Calu3 (cell line): ENCODE measurements around the gene ENO1. TPM values are rescaled to one million over a fixed set of nuclear protein-coding genes. Genes with fewer than 3 reads are reported as not detected.
"Not testable (repeated sequence)": the region's sequence is repeated elsewhere in the genome, so short reads cannot be mapped to it uniquely, and the experiment has no call there.

Source experiments
- BruUV-seq: library from RNA; stranded (reverse); fragments of 400-500 nt; replicated peaks from 2 replicates; lab custom pipeline; 2021; lab: Mats Ljungman, UMichigan
- CTCF ChIA-PET: fragments of 300-600 bp; sonication (Branson Sonifier 250); formaldehyde crosslinking; loops from one replicate; lab custom pipeline; 2022; ENCODE audit warnings: antibody characterized with exemption; lab: Charles Lee
- DNase-seq: peaks from one replicate; pipeline ENCODE4 v3.0.0; 2022
- H3K27ac Mint-ChIP-seq: one replicate; pipeline ENCODE4 v1.8.0; 2022; ENCODE audit warnings: mixed read lengths; ENCODE audit not compliant: unreplicated experiment
- H3K27me3 Mint-ChIP-seq: one replicate; pipeline ENCODE4 v1.8.0; 2022; ENCODE audit warnings: mixed read lengths; ENCODE audit not compliant: unreplicated experiment
- H3K36me3 Mint-ChIP-seq: one replicate; pipeline ENCODE4 v1.8.0; 2022; ENCODE audit warnings: mild to moderate bottlenecking, moderate library complexity, mixed read lengths; ENCODE audit not compliant: insufficient read depth, unreplicated experiment
- H3K4me1 Mint-ChIP-seq: one replicate; pipeline ENCODE4 v1.8.0; 2022; ENCODE audit warnings: mild to moderate bottlenecking, low read depth, mixed read lengths; ENCODE audit not compliant: unreplicated experiment
- H3K4me3 Mint-ChIP-seq: one replicate; pipeline ENCODE4 v1.8.0; 2022; ENCODE audit warnings: mild to moderate bottlenecking, low read depth, moderate library complexity, mixed read lengths; ENCODE audit not compliant: unreplicated experiment
- H3K9me3 Mint-ChIP-seq: one replicate; pipeline ENCODE4 v1.8.0; 2022; ENCODE audit warnings: low read depth, mixed read lengths; ENCODE audit not compliant: unreplicated experiment
- CTCF ChIP-seq: fragments of 200-600 bp; IDR thresholded peaks from one replicate; pipeline ENCODE4 v1.8.0; 2022; ENCODE audit warnings: antibody characterized with exemption; ENCODE audit not compliant: unreplicated experiment
- intact Hi-C: fragments of 100-400 bp; cut with micrococcal nuclease; formaldehyde crosslinking; loops from one replicate; pipeline ENCODE4 v1.10.0; 2022; ENCODE audit not compliant: unreplicated experiment
- total RNA-seq: library from RNA; stranded (reverse); gene quantifications from 2 replicates; pipeline ENCODE4 v1.2.3, GENCODE V29; 2022

ENO1 gene
- total RNA-seq, 1 experiment from 2014 or later, result 1,003 TPM

- no peak overlapping the region for H3K27ac Mint-ChIP-seq
- no peaks in the 10 kb centered on the region for H3K27me3 Mint-ChIP-seq
- no TSS peak for BruUV-seq
- peaks cover 4% of the 10 kb centered on the region for H3K9me3 Mint-ChIP-seq
- intact Hi-C loops, result no loop called here
- CTCF ChIA-PET, result no interaction called here
- H3K36me3 Mint-ChIP-seq, result peaks cover 5% of the 10 kb centered on the region
- DNase-seq, result no peak
- peaks cover 39% of the 10 kb centered on the region for H3K4me1 Mint-ChIP-seq
- TF ChIP-seq CTCF, result no peak
- H3K4me3 Mint-ChIP-seq, result no peak overlapping the region
Measured at GRCh38 chr1:8905582-8906191, 27.2 kb upstream of the ENO1 start.

- Mint-ChIP-seq H3K4me3 (no peak overlapping the region), H3K27ac (peak overlapping the region; percentile 33), H3K27me3 (no peaks in the 10 kb centered on the region), H3K36me3 (peaks cover 10% of the 10 kb centered on the region), H3K9me3 (no peaks in the 10 kb centered on the region), H3K4me1 (peaks cover 39% of the 10 kb centered on the region)
- TF ChIP-seq CTCF, result no peak
- BruUV-seq, result no TSS peak
- intact Hi-C loops, result no loop called here
- CTCF ChIA-PET, result no interaction called here
- DNase-seq, result peak; percentile 74
Measured at GRCh38 chr1:8903908-8904650, 25.6 kb upstream of the ENO1 start.

GRCh38 chr1:8903410-8903809, 24.9 kb upstream of the ENO1 start:
- H3K27ac Mint-ChIP-seq, result peak overlapping the region; percentile 33
- no peak overlapping the region for H3K4me3 Mint-ChIP-seq
- H3K4me1 Mint-ChIP-seq, result peaks cover 36% of the 10 kb centered on the region
- intact Hi-C loops, result no loop called here
- no peaks in the 10 kb centered on the region for H3K27me3 Mint-ChIP-seq
- CTCF ChIA-PET, result no interaction called here
- H3K9me3 Mint-ChIP-seq, result no peaks in the 10 kb centered on the region
- H3K36me3 Mint-ChIP-seq, result peaks cover 10% of the 10 kb centered on the region
- DNase-seq, result no peak
- no peak for TF ChIP-seq CTCF
- no TSS peak for BruUV-seq

- no peak for TF ChIP-seq CTCF
- H3K36me3 Mint-ChIP-seq, result peaks cover 10% of the 10 kb centered on the region
- CTCF ChIA-PET, result no interaction called here
- no TSS peak for BruUV-seq
- no peak for DNase-seq
- no peaks in the 10 kb centered on the region for H3K9me3 Mint-ChIP-seq
- intact Hi-C loops, result no loop called here
- H3K27ac Mint-ChIP-seq, result no peak overlapping the region
- H3K27me3 Mint-ChIP-seq, result no peaks in the 10 kb centered on the region
- H3K4me3 Mint-ChIP-seq, result no peak overlapping the region
- peaks cover 29% of the 10 kb centered on the region for H3K4me1 Mint-ChIP-seq
Measured at GRCh38 chr1:8902765-8903164, 24.3 kb upstream of the ENO1 start.

- H3K27me3 Mint-ChIP-seq, BruUV-seq, CTCF ChIA-PET, intact Hi-C loops, DNase-seq, H3K27ac Mint-ChIP-seq, H3K4me3 Mint-ChIP-seq, H3K9me3 Mint-ChIP-seq: not testable (repeated sequence)
- Mint-ChIP-seq H3K4me1 (peaks cover 19% of the 10 kb centered on the region), H3K36me3 (peaks cover 10% of the 10 kb centered on the region)
Measured at GRCh38 chr1:8900684-8901083, 22.2 kb upstream of the ENO1 start.
